HepG2 (cell line): ENCODE data around the gene KANSL3. TPM values are rescaled to one million over a fixed set of nuclear protein-coding genes. Genes with fewer than 3 reads are reported as not detected.
A peak's percentile ranks its signal among the peaks of the same experiment; 100 is the strongest.

Experiments
- ATAC-seq: fragments of 200-7000 bp; cut with Tn5 transposase; 3 replicates; pipeline ENCODE4 v1.9.1; 2020; ENCODE audit warnings: mild to moderate bottlenecking, moderate library complexity
- BruUV-seq: library from RNA; stranded (reverse); fragments of 400-500 nt; replicated peaks from 2 replicates; lab custom pipeline; 2021; lab: Mats Ljungman, UMichigan
- CTCF ChIA-PET: fragments of 300-600 bp; formaldehyde crosslinking; extraction: SDS; loops from one replicate; lab custom pipeline; 2021; ENCODE audit warnings: low total read pairs, inconsistent platforms, low intra/inter-chr PET ratio; lab: Yijun Ruan, JAX
- POLR2A ChIA-PET: fragments of 350-600 bp; sonication (Branson Sonifier 250); formaldehyde crosslinking; loops from one replicate; lab custom pipeline; 2020; ENCODE audit warnings: antibody characterized with exemption, inconsistent platforms; lab: Yijun Ruan, JAX
- DNase-seq: peaks from one replicate; pipeline ENCODE4 v3.0.0-alpha.2; 2015; ENCODE audit warnings: low spot score
- FAIRE-seq: peaks from 3 replicates; lab custom pipeline; 2011; peaks lifted over from hg19 to GRCh38; lab: Jason Lieb, UNC
- H2AFZ ChIP-seq: one replicate; pipeline ENCODE4 v1.6.1; 2011; ENCODE audit warnings: low read length, inconsistent platforms
- H3K27ac ChIP-seq: fragments of 300-600 bp; 3 replicates; pipeline ENCODE4 v1.8.0; 2011; ENCODE audit warnings: mixed run types, mild to moderate bottlenecking, mixed read lengths, low read length, inconsistent platforms; ENCODE audit not compliant: insufficient read depth; ENCODE audit errors: extremely low read length
- H3K27me3 ChIP-seq, 2 experiments: fragments of 200-600 bp in 1 of 2; 2 replicates in 1 of 2; 3 replicates in 1 of 2; pipeline versions ENCODE4 v1.6.0 to v1.8.0; 2011; ENCODE audit warnings: low read length in 2 of 2, mild to moderate bottlenecking in 2 of 2, moderate library complexity in 2 of 2, inconsistent platforms in 1 of 2; ENCODE audit not compliant: insufficient read depth in 2 of 2, control insufficient read depth in 1 of 2
- H3K36me3 ChIP-seq, 2 experiments: fragments of 200-600 bp in 1 of 2; replicated peaks in 1 of 2; 2 replicates in 1 of 2; 3 replicates in 1 of 2; pipeline versions ENCODE4 v1.5.1 to v1.8.0; 2011; ENCODE audit warnings: low read length in 2 of 2, inconsistent platforms in 1 of 2; ENCODE audit not compliant: insufficient read depth in 2 of 2, control insufficient read depth in 1 of 2
- H3K4me1 ChIP-seq: 2 replicates; pipeline ENCODE4 v1.5.1; 2012; ENCODE audit warnings: low read length, inconsistent platforms; ENCODE audit not compliant: insufficient read depth
- H3K4me2 ChIP-seq: 2 replicates; pipeline ENCODE4 v1.6.0; 2011; ENCODE audit warnings: low read depth, low read length, inconsistent platforms
- H3K4me3 ChIP-seq, 3 experiments: fragments of 200-600 bp in 1 of 3; sonication (generic), shearing (Covaris generic) in 1 of 3; replicated peaks in 1 of 3; 2 replicates each; pipeline ENCODE4 v1.5.1; 2011 to 2016; ENCODE audit warnings: low read length in 3 of 3, inconsistent platforms in 2 of 3, low read depth in 2 of 3, mild to moderate bottlenecking in 2 of 3, control low read depth in 1 of 3, mixed read lengths in 1 of 3; ENCODE audit not compliant: insufficient read depth in 1 of 3
- H3K79me2 ChIP-seq: one replicate; pipeline ENCODE4 v1.6.1; 2011; ENCODE audit warnings: low read length, inconsistent platforms; ENCODE audit not compliant: insufficient read depth
- H3K9ac ChIP-seq: 2 replicates; pipeline ENCODE4 v1.6.0; 2011; ENCODE audit warnings: mild to moderate bottlenecking, low read depth, low read length, inconsistent platforms; ENCODE audit not compliant: insufficient read depth
- H3K9me3 ChIP-seq: 2 replicates; pipeline ENCODE4 v1.5.1; 2012; ENCODE audit warnings: mild to moderate bottlenecking, low read length
- H4K20me1 ChIP-seq: 2 replicates; pipeline ENCODE4 v1.6.0; 2011; ENCODE audit warnings: inconsistent platforms, mild to moderate bottlenecking, low read length, moderate library complexity; ENCODE audit not compliant: insufficient read depth
- AKNA ChIP-seq: sonication (generic); formaldehyde crosslinking; IDR thresholded peaks from 2 replicates; pipeline ENCODE4 v1.4.0; 2020; ENCODE audit warnings: missing genetic modification reagents, borderline replicate concordance
- HDAC6 ChIP-seq: fragments of 200-600 bp; sonication (generic); IDR thresholded peaks from 2 replicates; pipeline ENCODE4 v1.7.0; 2017; ENCODE audit warnings: mild to moderate bottlenecking, antibody characterized with exemption, low read length, low read depth
- NBN ChIP-seq: fragments of 450-650 bp; conservative IDR thresholded peaks from 2 replicates; pipeline ENCODE4 v1.6.1; 2017
- RBFOX2 ChIP-seq: fragments of 200-400 bp; formaldehyde crosslinking; IDR thresholded peaks from 2 replicates; pipeline ENCODE4 v1.6.1; 2017; ENCODE audit warnings: low read depth, mild to moderate bottlenecking, low read length
- RCOR2 ChIP-seq: IDR thresholded peaks from 2 replicates; pipeline ENCODE4 v1.6.1; 2016; ENCODE audit warnings: missing biosample characterization, missing genetic modification reagents
- RERE ChIP-seq: IDR thresholded peaks from 2 replicates; pipeline ENCODE4 v1.6.1; 2016; ENCODE audit warnings: low read depth, missing genetic modification reagents, missing compliant biosample characterization
- SMYD3 ChIP-seq: sonication (generic); formaldehyde crosslinking; IDR thresholded peaks from 2 replicates; pipeline ENCODE4 v1.8.1; 2023; ENCODE audit warnings: mild to moderate bottlenecking, missing genetic modification reagents
- TOPORS ChIP-seq: sonication (generic); formaldehyde crosslinking; IDR thresholded peaks from 2 replicates; pipeline ENCODE4 v1.8.0; 2023; ENCODE audit warnings: mild to moderate bottlenecking, missing genetic modification reagents
- ZFP36 ChIP-seq: fragments of 150-350 bp; IDR thresholded peaks from 2 replicates; pipeline ENCODE4 v1.6.1; 2018; ENCODE audit warnings: borderline replicate concordance, low read length, low read depth; ENCODE audit not compliant: partially characterized antibody
- ZFP37 ChIP-seq: sonication (generic); formaldehyde crosslinking; IDR thresholded peaks from 2 replicates; pipeline ENCODE4 v1.4.0; 2020; ENCODE audit warnings: missing genetic modification reagents, borderline replicate concordance
- ZFX ChIP-seq: sonication (generic); formaldehyde crosslinking; IDR thresholded peaks from 2 replicates; pipeline ENCODE4 v1.4.0; 2020; ENCODE audit warnings: mild to moderate bottlenecking, low read depth, missing genetic modification reagents, moderate library complexity
- ZNF296 ChIP-seq: sonication (generic); formaldehyde crosslinking; conservative IDR thresholded peaks from 2 replicates; pipeline ENCODE4 v1.5.0; 2020; ENCODE audit warnings: mild to moderate bottlenecking, missing genetic modification reagents
- ZNF451 ChIP-seq: sonication (generic); formaldehyde crosslinking; IDR thresholded peaks from 2 replicates; pipeline ENCODE4 v1.5.0; 2020; ENCODE audit warnings: mild to moderate bottlenecking, missing genetic modification reagents
- ZNF790 ChIP-seq: sonication (generic); formaldehyde crosslinking; IDR thresholded peaks from 2 replicates; pipeline ENCODE4 v1.8.0; 2022; ENCODE audit warnings: missing genetic modification reagents, mild to moderate bottlenecking, borderline replicate concordance
- WGBS: methylation state at CpG from one replicate; pipeline ENCODE4 v1.1.6; 2017; ENCODE audit warnings: low lambda C conversion rate; 5-methylcytosine and 5-hydroxymethylcytosine counted together
- in situ Hi-C: cut with HindIII; loops from 2 replicates; pipeline ENCODE4 v1.10.0; 2017; ENCODE audit warnings: low pct_unique_long_range_greater_than_20kb; ENCODE audit not compliant: extremely low pct_ligation_motif_present
- intact Hi-C: fragments of 100-400 bp; cut with micrococcal nuclease; formaldehyde crosslinking; loops from one replicate; pipeline ENCODE4 v1.10.0; 2022; ENCODE audit not compliant: unreplicated experiment
- polyA plus RNA-seq, 8 experiments: library from polyadenylated mRNA; depleted of rRNA in 3 of 8; stranded (reverse) in 7 of 8; unstranded in 1 of 8; fragments of >200 nt; fragmentation: Illumina TruSeq in 4 of 8; extraction: Trizol in 4 of 8; gene quantifications; 2 replicates each; pipeline versions ENCODE4 v1.2.1 to v1.2.3, GENCODE V29; 2011 to 2016; ENCODE audit warnings: low read depth in 4 of 8, missing spikeins in 1 of 8, mixed read lengths in 1 of 8; ENCODE audit not compliant: insufficient read depth in 1 of 8
- total RNA-seq, 5 experiments: library from RNA; depleted of rRNA; stranded (reverse); fragments of >200 nt; fragmentation: Illumina TruSeq; extraction: Trizol; gene quantifications; 2 replicates each; pipeline ENCODE4 v1.2.3, GENCODE V29; 2016; ENCODE audit warnings: low read depth in 1 of 5

Gene KANSL3
- total and polyA plus RNA-seq, 2 of the 13 experiments (the other 11 are each of a cell fraction or from before 2014, with no cell fraction given): 20.8 to 37.3 TPM

- BruUV-seq: no TSS peak
- in situ Hi-C loops: no loop called here
- Histone ChIP-seq H3K36me3 (peaks cover 45 to 86% of the 10 kb centered on the region in 2 experiments), H3K4me1 (peaks cover 28% of the 10 kb centered on the region), H4K20me1 (no peaks in the 10 kb centered on the region), H3K27me3 (no peaks in the 10 kb centered on the region), H3K79me2 (no peaks in the 10 kb centered on the region), H3K27ac (peak overlapping the region; percentile 67), H3K4me3 (peak overlapping the region in 1 of 3 experiments; percentile 20; a peak in 1 of 6 replicates), H3K9me3 (no peaks in the 10 kb centered on the region), H2AFZ (no peak overlapping the region), H3K9ac (no peak overlapping the region), H3K4me2 (peak overlapping the region; percentile 47)
- ATAC-seq (peak; percentile 10), DNase-seq (peak; percentile 25), FAIRE-seq (no peak)
- CTCF ChIA-PET: no interaction called here
- intact Hi-C loops: loop anchor here (5.0 to 10.0 kb wide), 6 partner anchors 35 to 350 kb away; partner anchors contain the start of genes CNNM3, CNNM4 and KANSL3
- POLR2A ChIA-PET: interaction anchor here (0.9 to 2.0 kb wide), 5 partner anchors 9 to 256 kb away, joined by 3 to 5 read pairs (median 4); partner anchors contain the start of genes ANKRD39 and CNNM3
- no CpG with 5 or more reads among the region's 2 CpGs for WGBS
- TF ChIP-seq AKNA (CRISPR knock-in tag) (no peak), ZNF451 (CRISPR knock-in tag) (0 out of 2 replicates have a peak, but pooled peaks have one; percentile 7), ZNF296 (CRISPR knock-in tag) (no peak), ZFX (CRISPR knock-in tag) (0 out of 2 replicates have a peak, but pooled peaks have one; percentile 8), RBFOX2 (no peak), HDAC6 (peak; percentile 80; the same call in 1 of the 2 replicates), ZNF790 (CRISPR knock-in tag) (no peak), NBN (no peak), ZFP37 (CRISPR knock-in tag) (no peak), TOPORS (CRISPR knock-in tag) (peak; percentile 55; the same call in 1 of the 2 replicates), ZFP36 (peak; percentile 63), RCOR2 (CRISPR knock-in tag) (peak; percentile 47; the same call in 1 of the 2 replicates), SMYD3 (CRISPR knock-in tag) (peak; percentile 28; the same call in 1 of the 2 replicates), RERE (CRISPR knock-in tag) (no peak)
Observed at GRCh38 chr2:96602330-96602823, 35.7 kb downstream of the KANSL3 start.
